Breast epithelium (tissue), 3 donors: ENCODE results near the gene PRICKLE3.

ENCODE experiments used
- POLR2AphosphoS5 ChIP-seq, 3 donors: sonication (generic); formaldehyde crosslinking; IDR thresholded peaks; one replicate each; pipeline ENCODE4 v1.6.1; 2017; ENCODE audit warnings: antibody characterized with exemption in 3 of 3
- TF ChIP-seq, protein P1 (sequence below), 3 donors: fragments of 450-650 bp; IDR thresholded peaks; one replicate each; pipeline ENCODE4 v1.5.1; 2016 to 2017; ENCODE audit warnings: antibody characterized with exemption in 3 of 3, mild to moderate bottlenecking in 3 of 3, moderate library complexity in 3 of 3

DNA sequence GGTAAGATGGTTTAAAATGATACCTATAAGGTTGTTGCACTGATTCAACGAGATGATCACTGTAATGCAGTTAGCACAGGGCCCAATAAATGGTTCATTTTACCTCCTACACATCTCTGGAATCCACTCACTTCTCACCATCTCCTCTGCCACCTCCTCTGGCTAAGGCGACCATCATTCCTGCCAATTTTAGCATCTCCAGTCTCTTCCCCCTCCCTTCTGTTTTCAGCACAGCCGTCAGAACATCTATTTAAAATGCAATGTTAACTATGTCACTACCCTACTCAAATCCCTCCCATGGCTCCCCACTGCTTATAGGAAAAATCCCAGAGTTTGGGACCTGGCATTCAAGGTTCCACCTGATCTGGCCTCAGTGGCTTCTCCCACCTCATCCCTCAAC, 17.4 kb upstream of the PRICKLE3 start:
- no peak for TF ChIP-seq POLR2AphosphoS5 (IDR thresholded peaks at IDR 0.05)
- TF ChIP-seq, protein P1, sequence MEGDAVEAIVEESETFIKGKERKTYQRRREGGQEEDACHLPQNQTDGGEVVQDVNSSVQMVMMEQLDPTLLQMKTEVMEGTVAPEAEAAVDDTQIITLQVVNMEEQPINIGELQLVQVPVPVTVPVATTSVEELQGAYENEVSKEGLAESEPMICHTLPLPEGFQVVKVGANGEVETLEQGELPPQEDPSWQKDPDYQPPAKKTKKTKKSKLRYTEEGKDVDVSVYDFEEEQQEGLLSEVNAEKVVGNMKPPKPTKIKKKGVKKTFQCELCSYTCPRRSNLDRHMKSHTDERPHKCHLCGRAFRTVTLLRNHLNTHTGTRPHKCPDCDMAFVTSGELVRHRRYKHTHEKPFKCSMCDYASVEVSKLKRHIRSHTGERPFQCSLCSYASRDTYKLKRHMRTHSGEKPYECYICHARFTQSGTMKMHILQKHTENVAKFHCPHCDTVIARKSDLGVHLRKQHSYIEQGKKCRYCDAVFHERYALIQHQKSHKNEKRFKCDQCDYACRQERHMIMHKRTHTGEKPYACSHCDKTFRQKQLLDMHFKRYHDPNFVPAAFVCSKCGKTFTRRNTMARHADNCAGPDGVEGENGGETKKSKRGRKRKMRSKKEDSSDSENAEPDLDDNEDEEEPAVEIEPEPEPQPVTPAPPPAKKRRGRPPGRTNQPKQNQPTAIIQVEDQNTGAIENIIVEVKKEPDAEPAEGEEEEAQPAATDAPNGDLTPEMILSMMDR (IDR thresholded peaks at IDR 0.05) = no peak
